ENCODE data around the gene CSMD2.
"Not testable (repeated sequence)": the region's sequence is repeated elsewhere in the genome, so short reads cannot be mapped to it uniquely, and the experiment has no call there.

DNA sequence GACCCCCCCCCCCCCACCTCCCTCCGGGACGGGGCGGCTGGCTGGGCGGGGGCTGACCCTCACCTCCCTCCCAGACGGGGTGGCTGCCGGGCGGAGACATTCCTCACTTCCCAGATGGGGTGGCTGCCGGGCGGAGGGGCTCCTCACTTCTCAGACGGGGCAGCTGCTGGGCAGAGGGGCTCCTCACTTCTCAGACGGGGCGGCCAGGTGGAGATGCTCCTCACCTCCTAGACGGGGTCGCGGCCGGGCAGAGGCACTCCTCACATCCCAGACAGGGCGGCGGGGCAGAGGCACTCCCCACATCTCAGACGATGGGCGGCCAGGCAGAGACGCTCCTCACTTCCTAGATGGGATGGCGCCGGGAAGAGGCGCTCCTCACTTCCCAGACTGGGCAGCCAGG, 655.8 kb downstream of the CSMD2 start:
- TF ChIP-seq, protein P1, sequence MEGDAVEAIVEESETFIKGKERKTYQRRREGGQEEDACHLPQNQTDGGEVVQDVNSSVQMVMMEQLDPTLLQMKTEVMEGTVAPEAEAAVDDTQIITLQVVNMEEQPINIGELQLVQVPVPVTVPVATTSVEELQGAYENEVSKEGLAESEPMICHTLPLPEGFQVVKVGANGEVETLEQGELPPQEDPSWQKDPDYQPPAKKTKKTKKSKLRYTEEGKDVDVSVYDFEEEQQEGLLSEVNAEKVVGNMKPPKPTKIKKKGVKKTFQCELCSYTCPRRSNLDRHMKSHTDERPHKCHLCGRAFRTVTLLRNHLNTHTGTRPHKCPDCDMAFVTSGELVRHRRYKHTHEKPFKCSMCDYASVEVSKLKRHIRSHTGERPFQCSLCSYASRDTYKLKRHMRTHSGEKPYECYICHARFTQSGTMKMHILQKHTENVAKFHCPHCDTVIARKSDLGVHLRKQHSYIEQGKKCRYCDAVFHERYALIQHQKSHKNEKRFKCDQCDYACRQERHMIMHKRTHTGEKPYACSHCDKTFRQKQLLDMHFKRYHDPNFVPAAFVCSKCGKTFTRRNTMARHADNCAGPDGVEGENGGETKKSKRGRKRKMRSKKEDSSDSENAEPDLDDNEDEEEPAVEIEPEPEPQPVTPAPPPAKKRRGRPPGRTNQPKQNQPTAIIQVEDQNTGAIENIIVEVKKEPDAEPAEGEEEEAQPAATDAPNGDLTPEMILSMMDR (IDR thresholded peaks at IDR 0.05), result not testable (repeated sequence)
- TF ChIP-seq POLR2A, EP300 (IDR thresholded peaks at IDR 0.05): not testable (repeated sequence)
